Lower leg skin (tissue), 3 donors: Measurements from ENCODE around the gene EML4.

ENCODE experiments used
- CTCF ChIP-seq, 3 donors: fragments of 450-650 bp; IDR thresholded peaks; one replicate each; pipeline ENCODE4 v1.5.1; 2016; ENCODE audit warnings: antibody characterized with exemption in 3 of 3, mild to moderate bottlenecking in 3 of 3, moderate library complexity in 2 of 3
- POLR2A ChIP-seq, 2 donors: fragments of 450-650 bp; IDR thresholded peaks; one replicate each; pipeline ENCODE4 v1.6.1; 2016 to 2017; ENCODE audit warnings: antibody characterized with exemption in 2 of 2, mild to moderate bottlenecking in 1 of 2, moderate library complexity in 1 of 2

- TF ChIP-seq CTCF (IDR thresholded peaks at IDR 0.05), result no peak
- TF ChIP-seq POLR2A (IDR thresholded peaks at IDR 0.05), result no peak
Observed at GRCh38 chr2:42153944-42154581, 15.1 kb upstream of the EML4 start.
